HFF-Myc (cell line): ENCODE data around the gene TBC1D5.
"Not testable (repeated sequence)": the region's sequence is repeated elsewhere in the genome, so short reads cannot be mapped to it uniquely, and the experiment has no call there.

Source experiments
- DNase-seq: peaks from one replicate; pipeline ENCODE4 v3.0.0-alpha.2; 2011; ENCODE audit warnings: low read depth; ENCODE audit errors: extremely low read depth
- H3K4me3 ChIP-seq: replicated peaks from 2 replicates; pipeline ENCODE4 v1.5.1; 2011; ENCODE audit warnings: low read depth, mild to moderate bottlenecking, control low read depth, low read length
- CTCF ChIP-seq: IDR thresholded peaks from 2 replicates; pipeline ENCODE4 v1.5.1; 2012; ENCODE audit warnings: mild to moderate bottlenecking, low read depth, low read length, control low read depth; ENCODE audit errors: missing control alignments

Gene TBC1D5

GRCh38 chr3:17733768-17734167 is 8.7 kb downstream of the TBC1D5 start:
- DNase-seq: no peak
- no peak for TF ChIP-seq CTCF
- H3K4me3 ChIP-seq: no peak overlapping the region

- H3K4me3 ChIP-seq: no peak overlapping the region
- DNase-seq: no peak
- no peak for TF ChIP-seq CTCF
Observed at GRCh38 chr3:17733215-17733614, 9.2 kb downstream of the TBC1D5 start.

GRCh38 chr3:17730318-17730967 is 12.0 kb downstream of the TBC1D5 start:
- no peak overlapping the region for H3K4me3 ChIP-seq
- no peak for TF ChIP-seq CTCF
- no peak for DNase-seq

GRCh38 chr3:17726313-17726712 is 16.1 kb downstream of the TBC1D5 start:
- no peak for DNase-seq
- no peak overlapping the region for H3K4me3 ChIP-seq
- TF ChIP-seq CTCF: no peak

- not testable (repeated sequence) for H3K4me3 ChIP-seq, DNase-seq
Observed at GRCh38 chr3:17725844-17726243, 16.6 kb downstream of the TBC1D5 start.

GRCh38 chr3:17724948-17725347 is 17.5 kb downstream of the TBC1D5 start:
- TF ChIP-seq CTCF: no peak
- no peak for DNase-seq
- no peak overlapping the region for H3K4me3 ChIP-seq

- TF ChIP-seq CTCF: no peak
- H3K4me3 ChIP-seq: no peak overlapping the region
- DNase-seq: no peak
Observed at GRCh38 chr3:17724122-17724521, 18.3 kb downstream of the TBC1D5 start.
